ENCODE measurements around the gene NUTM2E.
"Not testable (repeated sequence)": the region's sequence is repeated elsewhere in the genome, so short reads cannot be mapped to it uniquely, and the experiment has no call there.

Gene NUTM2E

GRCh38 chr10:79826496-79827215 lies at the start of gene NUTM2E:
TSS of gene NUTM2E (plus strand) at chr10:79826739. CDS start at chr10:79841741, 15,002 bp downstream.
- H3K4me3 ChIP-seq (ENCODE audit: low read depth in 1 of 2, low read length in 2 of 2), result peak within 1 kb of the TSS; percentile 35 to 41
- not testable (repeated sequence) for H3K36me3 ChIP-seq (ENCODE audit: control insufficient read depth in 1 of 2, insufficient read depth in 2 of 2, low read length in 2 of 2); H3K27me3 ChIP-seq (ENCODE audit: control insufficient read depth in 1 of 2, insufficient read depth in 2 of 2, low read length in 2 of 2); H3K9me3 ChIP-seq (ENCODE audit: control insufficient read depth in 1 of 2, low read length in 2 of 2); H3K4me1 ChIP-seq (ENCODE audit: control insufficient read depth in 1 of 2, insufficient read depth in 2 of 2, low read length in 2 of 2)
- H3K9ac ChIP-seq (ENCODE audit: low read depth in 1 of 2, low read length in 2 of 2), result peak within 1 kb of the TSS; percentile 25 to 47
- H3K27ac ChIP-seq (ENCODE audit: low read depth, low read length), result peak within 1 kb of the TSS; percentile 78

GRCh38 chr10:79777997-79778396 lies 48.5 kb upstream of the NUTM2E start:
- not testable (repeated sequence) for H3K36me3 ChIP-seq (ENCODE audit: control insufficient read depth in 1 of 2, insufficient read depth in 2 of 2, low read length in 2 of 2); H3K9me3 ChIP-seq (ENCODE audit: control insufficient read depth in 1 of 2, low read length in 2 of 2); H3K4me1 ChIP-seq (ENCODE audit: control insufficient read depth in 1 of 2, insufficient read depth in 2 of 2, low read length in 2 of 2); H3K4me3 ChIP-seq (ENCODE audit: low read depth in 1 of 2, low read length in 2 of 2); H3K27ac ChIP-seq (ENCODE audit: low read depth, low read length); H3K27me3 ChIP-seq (ENCODE audit: control insufficient read depth in 1 of 2, insufficient read depth in 2 of 2, low read length in 2 of 2); H3K9ac ChIP-seq (ENCODE audit: low read depth in 1 of 2, low read length in 2 of 2)

- not testable (repeated sequence) for H3K9ac ChIP-seq (ENCODE audit: low read depth in 1 of 2, low read length in 2 of 2); H3K27me3 ChIP-seq (ENCODE audit: control insufficient read depth in 1 of 2, insufficient read depth in 2 of 2, low read length in 2 of 2); H3K4me3 ChIP-seq (ENCODE audit: low read depth in 1 of 2, low read length in 2 of 2); H3K9me3 ChIP-seq (ENCODE audit: control insufficient read depth in 1 of 2, low read length in 2 of 2); H3K4me1 ChIP-seq (ENCODE audit: control insufficient read depth in 1 of 2, insufficient read depth in 2 of 2, low read length in 2 of 2); H3K27ac ChIP-seq (ENCODE audit: low read depth, low read length); H3K36me3 ChIP-seq (ENCODE audit: control insufficient read depth in 1 of 2, insufficient read depth in 2 of 2, low read length in 2 of 2)
These were observed 47.1 kb upstream of the NUTM2E start for GRCh38 chr10:79779310-79779938.

GRCh38 chr10:79779992-79780391 lies 46.5 kb upstream of the NUTM2E start:
- H3K27me3 ChIP-seq (ENCODE audit: control insufficient read depth in 1 of 2, insufficient read depth in 2 of 2, low read length in 2 of 2); H3K4me1 ChIP-seq (ENCODE audit: control insufficient read depth in 1 of 2, insufficient read depth in 2 of 2, low read length in 2 of 2); H3K27ac ChIP-seq (ENCODE audit: low read depth, low read length); H3K9me3 ChIP-seq (ENCODE audit: control insufficient read depth in 1 of 2, low read length in 2 of 2); H3K4me3 ChIP-seq (ENCODE audit: low read depth in 1 of 2, low read length in 2 of 2); H3K36me3 ChIP-seq (ENCODE audit: control insufficient read depth in 1 of 2, insufficient read depth in 2 of 2, low read length in 2 of 2); H3K9ac ChIP-seq (ENCODE audit: low read depth in 1 of 2, low read length in 2 of 2): not testable (repeated sequence)

- H3K27me3 ChIP-seq (ENCODE audit: control insufficient read depth in 1 of 2, insufficient read depth in 2 of 2, low read length in 2 of 2); H3K4me3 ChIP-seq (ENCODE audit: low read depth in 1 of 2, low read length in 2 of 2); H3K9me3 ChIP-seq (ENCODE audit: control insufficient read depth in 1 of 2, low read length in 2 of 2); H3K9ac ChIP-seq (ENCODE audit: low read depth in 1 of 2, low read length in 2 of 2); H3K4me1 ChIP-seq (ENCODE audit: control insufficient read depth in 1 of 2, insufficient read depth in 2 of 2, low read length in 2 of 2); H3K36me3 ChIP-seq (ENCODE audit: control insufficient read depth in 1 of 2, insufficient read depth in 2 of 2, low read length in 2 of 2); H3K27ac ChIP-seq (ENCODE audit: low read depth, low read length): not testable (repeated sequence)
These were observed 45.0 kb upstream of the NUTM2E start for GRCh38 chr10:79781584-79781983.

- H3K4me3 ChIP-seq (ENCODE audit: low read depth in 1 of 2, low read length in 2 of 2); H3K9ac ChIP-seq (ENCODE audit: low read depth in 1 of 2, low read length in 2 of 2); H3K36me3 ChIP-seq (ENCODE audit: control insufficient read depth in 1 of 2, insufficient read depth in 2 of 2, low read length in 2 of 2); H3K9me3 ChIP-seq (ENCODE audit: control insufficient read depth in 1 of 2, low read length in 2 of 2); H3K27me3 ChIP-seq (ENCODE audit: control insufficient read depth in 1 of 2, insufficient read depth in 2 of 2, low read length in 2 of 2); H3K27ac ChIP-seq (ENCODE audit: low read depth, low read length); H3K4me1 ChIP-seq (ENCODE audit: control insufficient read depth in 1 of 2, insufficient read depth in 2 of 2, low read length in 2 of 2): not testable (repeated sequence)
These were observed 39.0 kb upstream of the NUTM2E start for GRCh38 chr10:79787455-79787952.

GRCh38 chr10:79789351-79789750 lies 37.2 kb upstream of the NUTM2E start:
- H3K4me3 ChIP-seq (ENCODE audit: low read depth in 1 of 2, low read length in 2 of 2); H3K9me3 ChIP-seq (ENCODE audit: control insufficient read depth in 1 of 2, low read length in 2 of 2); H3K4me1 ChIP-seq (ENCODE audit: control insufficient read depth in 1 of 2, insufficient read depth in 2 of 2, low read length in 2 of 2): not testable (repeated sequence)

GRCh38 chr10:79791906-79792517 lies 34.5 kb upstream of the NUTM2E start:
- not testable (repeated sequence) for H3K36me3 ChIP-seq (ENCODE audit: control insufficient read depth in 1 of 2, insufficient read depth in 2 of 2, low read length in 2 of 2); H3K9me3 ChIP-seq (ENCODE audit: control insufficient read depth in 1 of 2, low read length in 2 of 2); H3K4me3 ChIP-seq (ENCODE audit: low read depth in 1 of 2, low read length in 2 of 2); H3K4me1 ChIP-seq (ENCODE audit: control insufficient read depth in 1 of 2, insufficient read depth in 2 of 2, low read length in 2 of 2); H3K9ac ChIP-seq (ENCODE audit: low read depth in 1 of 2, low read length in 2 of 2); H3K27me3 ChIP-seq (ENCODE audit: control insufficient read depth in 1 of 2, insufficient read depth in 2 of 2, low read length in 2 of 2); H3K27ac ChIP-seq (ENCODE audit: low read depth, low read length)

More at GRCh38 chr10:79789351-79789750, 37.2 kb upstream of the NUTM2E start:
- not testable (repeated sequence) for H3K27me3 ChIP-seq (ENCODE audit: control insufficient read depth in 1 of 2, insufficient read depth in 2 of 2, low read length in 2 of 2); H3K27ac ChIP-seq (ENCODE audit: low read depth, low read length); H3K9ac ChIP-seq (ENCODE audit: low read depth in 1 of 2, low read length in 2 of 2); H3K36me3 ChIP-seq (ENCODE audit: control insufficient read depth in 1 of 2, insufficient read depth in 2 of 2, low read length in 2 of 2)

- H3K27ac ChIP-seq (ENCODE audit: low read depth, low read length); H3K4me1 ChIP-seq (ENCODE audit: control insufficient read depth in 1 of 2, insufficient read depth in 2 of 2, low read length in 2 of 2); H3K27me3 ChIP-seq (ENCODE audit: control insufficient read depth in 1 of 2, insufficient read depth in 2 of 2, low read length in 2 of 2); H3K9me3 ChIP-seq (ENCODE audit: control insufficient read depth in 1 of 2, low read length in 2 of 2); H3K36me3 ChIP-seq (ENCODE audit: control insufficient read depth in 1 of 2, insufficient read depth in 2 of 2, low read length in 2 of 2); H3K9ac ChIP-seq (ENCODE audit: low read depth in 1 of 2, low read length in 2 of 2); H3K4me3 ChIP-seq (ENCODE audit: low read depth in 1 of 2, low read length in 2 of 2): not testable (repeated sequence)
These were observed 27.2 kb upstream of the NUTM2E start for GRCh38 chr10:79799337-79799736.

- H3K4me1 ChIP-seq (ENCODE audit: control insufficient read depth in 1 of 2, insufficient read depth in 2 of 2, low read length in 2 of 2); H3K4me3 ChIP-seq (ENCODE audit: low read depth in 1 of 2, low read length in 2 of 2); H3K9me3 ChIP-seq (ENCODE audit: control insufficient read depth in 1 of 2, low read length in 2 of 2); H3K27ac ChIP-seq (ENCODE audit: low read depth, low read length); H3K27me3 ChIP-seq (ENCODE audit: control insufficient read depth in 1 of 2, insufficient read depth in 2 of 2, low read length in 2 of 2); H3K9ac ChIP-seq (ENCODE audit: low read depth in 1 of 2, low read length in 2 of 2); H3K36me3 ChIP-seq (ENCODE audit: control insufficient read depth in 1 of 2, insufficient read depth in 2 of 2, low read length in 2 of 2): not testable (repeated sequence)
These were observed 20.7 kb upstream of the NUTM2E start for GRCh38 chr10:79805857-79806256.
